Measurements from ENCODE around the gene SORCS3.

GRCh38 chr10:105140600-105140999, 499.5 kb downstream of the SORCS3 start:
- TF ChIP-seq SMC3 (IDR thresholded peaks at IDR 0.05; ENCODE audit: borderline replicate concordance, low read length) (no peak), CTCF (IDR thresholded peaks at IDR 0.05 in 2 of 3, conservative IDR thresholded peaks at IDR 0.05 in 1 of 3; ENCODE audit: control insufficient read depth in 2 of 3, extremely low read depth in 1 of 3, insufficient read depth in 1 of 3, low read depth in 3 of 3, low read length in 3 of 3) (no peak), POLR2AphosphoS5 (IDR thresholded peaks at IDR 0.05; ENCODE audit: low read length) (no peak), REST (IDR thresholded peaks at IDR 0.05; ENCODE audit: low read depth, low read length) (no peak), MAX (IDR thresholded peaks at IDR 0.05; ENCODE audit: low read depth, low read length) (no peak), PKNOX1 (IDR thresholded peaks at IDR 0.05) (no peak), BCL11A (IDR thresholded peaks at IDR 0.05; ENCODE audit: low read depth, low read length) (no peak), SREBF2 (IDR thresholded peaks at IDR 0.05; ENCODE audit: low read length) (no peak), ZBED1 (IDR thresholded peaks at IDR 0.05; ENCODE audit: borderline replicate concordance) (no peak), FOS (IDR thresholded peaks at IDR 0.05; ENCODE audit: borderline replicate concordance, extremely low read depth, insufficient read length) (no peak), MYC (IDR thresholded peaks at IDR 0.05; ENCODE audit: insufficient read depth, insufficient read length, insufficient replicate concordance, low read length, severe bottlenecking) (no peak)

Measured in GM12878 (cell line).